GM18907 (cell line): ENCODE data around the gene SLCO2B1.
A peak's percentile ranks its signal among the peaks of the same experiment; 100 is the strongest.

Experiments
- ATAC-seq: cut with Tn5 transposase; IDR thresholded peaks from one replicate; pipeline ENCODE4 v1.9.1; 2021; ENCODE audit warnings: mild to moderate bottlenecking, moderate library complexity; ENCODE audit not compliant: unreplicated experiment

The SLCO2B1 gene

GRCh38 chr11:75191330-75191717 is 40.4 kb downstream of the SLCO2B1 start:
- ATAC-seq: no peak

- ATAC-seq: no peak
Observed at GRCh38 chr11:75193271-75193670, 42.4 kb downstream of the SLCO2B1 start.

DNA sequence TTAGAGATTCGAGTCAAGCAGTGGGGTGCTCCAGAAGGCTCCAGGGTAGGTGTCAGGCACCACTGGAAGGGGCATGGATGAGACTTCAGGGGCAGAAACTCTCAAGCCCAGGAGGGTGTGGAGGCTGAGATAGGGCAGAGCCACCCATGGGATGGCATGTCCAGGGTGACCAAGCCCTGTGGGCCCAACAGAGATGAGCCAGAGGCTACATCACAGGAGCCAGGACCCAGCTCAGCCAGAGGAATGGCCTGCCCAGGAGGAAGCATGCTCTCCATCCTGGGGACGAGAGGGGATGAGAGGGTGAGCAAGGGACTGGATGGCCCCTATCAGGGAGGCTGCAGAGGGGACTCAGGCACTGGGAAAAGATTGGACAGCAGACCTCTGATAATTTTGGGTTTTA is 42.8 kb downstream of the SLCO2B1 start:
- ATAC-seq: no peak

DNA sequence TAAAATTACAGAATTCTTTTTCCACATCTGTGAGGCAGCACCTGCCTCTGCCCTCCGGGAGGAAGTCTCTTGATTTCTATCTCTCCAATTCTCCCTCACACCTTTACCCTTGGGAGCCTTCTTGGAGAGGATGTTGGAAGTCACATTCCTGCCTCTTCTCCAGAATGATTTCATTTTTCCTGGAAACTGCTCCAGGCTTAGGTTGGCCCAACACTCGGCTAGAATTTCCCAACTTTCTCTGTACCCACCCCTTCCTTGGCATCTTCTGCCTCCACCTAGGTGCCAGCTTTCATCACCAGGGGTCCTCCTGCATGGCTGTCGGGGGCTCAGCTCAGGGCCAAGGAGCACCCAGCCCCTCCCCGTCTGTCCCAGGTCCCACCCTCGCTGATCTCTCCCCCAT is 43.2 kb downstream of the SLCO2B1 start:
- ATAC-seq: no peak

DNA sequence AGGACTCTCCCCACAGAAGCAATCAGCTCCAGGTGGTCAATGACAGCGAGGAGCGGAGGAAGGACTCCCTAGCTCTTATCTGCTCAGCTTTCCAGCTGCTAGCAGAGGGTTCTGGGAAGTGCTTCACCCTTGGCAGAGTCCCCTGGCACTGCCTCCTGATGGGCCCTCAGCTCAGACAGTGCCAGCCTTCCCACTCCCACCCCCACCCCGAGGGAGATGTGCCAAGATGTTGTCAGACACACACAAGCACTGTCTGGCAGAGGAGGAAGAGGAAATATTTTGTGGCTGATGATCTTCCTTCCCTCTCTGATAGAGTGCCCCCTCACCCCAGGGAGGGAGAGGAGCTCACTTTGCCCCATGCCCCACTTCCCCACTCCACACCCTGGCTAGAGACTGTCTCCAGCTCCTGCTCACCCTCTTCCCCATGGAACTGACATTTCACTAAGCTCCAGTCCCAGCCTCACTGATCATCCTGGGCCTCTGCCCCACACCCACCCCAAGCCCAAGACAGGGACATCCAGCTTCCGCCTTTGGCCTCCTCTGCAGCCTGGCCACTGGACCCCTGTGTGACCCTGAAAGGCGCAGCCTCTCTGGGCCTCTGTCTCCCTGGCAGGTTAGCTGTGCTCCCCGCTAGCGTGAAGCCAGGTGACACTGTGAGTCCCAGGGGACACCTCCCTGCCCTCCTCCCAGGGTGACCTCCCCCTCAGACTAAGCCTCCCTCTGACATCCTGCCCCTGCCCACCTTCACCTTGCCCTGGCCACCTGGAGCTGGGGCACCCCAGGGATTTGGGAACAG is 44.5 kb downstream of the SLCO2B1 start:
- ATAC-seq: no peak

DNA sequence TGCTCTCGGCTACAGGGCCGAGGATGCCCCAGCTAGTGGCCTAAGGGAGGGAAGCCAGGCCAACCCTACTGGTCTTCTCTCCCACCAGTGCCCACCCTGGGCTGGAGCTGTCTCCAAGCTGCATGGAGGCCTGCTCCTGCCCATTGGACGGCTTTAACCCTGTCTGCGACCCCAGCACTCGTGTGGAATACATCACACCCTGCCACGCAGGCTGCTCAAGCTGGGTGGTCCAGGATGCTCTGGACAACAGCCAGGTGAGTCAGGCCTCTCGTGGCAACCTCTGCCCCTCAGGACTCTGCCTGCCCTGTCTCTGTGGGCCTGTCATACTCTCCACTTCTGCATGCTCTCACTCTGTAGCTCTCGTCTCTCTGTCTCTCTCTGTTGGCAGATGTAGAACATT is 45.5 kb downstream of the SLCO2B1 start:
- no peak for ATAC-seq

- no peak for ATAC-seq
Observed at GRCh38 chr11:75197512-75198277, 46.8 kb downstream of the SLCO2B1 start.

DNA sequence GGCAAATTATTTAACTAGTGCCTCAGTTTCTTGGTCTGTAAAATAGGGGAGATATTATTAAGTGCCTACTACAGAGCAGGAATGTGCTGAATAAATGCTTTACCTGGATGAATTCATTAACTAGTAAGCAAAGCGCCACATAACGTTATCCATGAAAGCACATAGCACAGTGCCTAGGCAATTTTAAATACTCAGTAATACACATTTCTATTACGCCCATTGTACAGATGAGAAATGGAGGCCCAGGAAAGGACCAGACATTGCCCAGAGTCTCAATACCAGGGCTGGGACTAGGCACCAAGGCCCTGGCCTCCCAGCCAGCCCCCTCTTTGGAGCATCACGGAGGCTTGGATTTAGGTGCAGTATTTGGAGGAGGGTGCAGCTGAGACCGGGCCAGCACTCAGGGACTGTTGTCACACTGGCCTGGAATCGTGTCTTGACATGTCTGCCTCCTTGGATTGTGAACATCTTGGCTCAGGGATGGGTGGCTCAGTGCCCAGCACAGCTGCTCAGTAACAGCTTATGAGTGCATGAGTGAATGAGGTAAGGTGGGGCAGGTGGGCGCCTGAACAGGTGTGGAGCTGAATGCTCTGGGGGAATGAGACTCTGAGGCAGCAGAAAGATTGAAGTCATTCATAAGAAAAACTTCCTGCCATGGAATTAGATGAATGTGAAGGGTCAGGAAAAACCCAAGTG is 47.5 kb downstream of the SLCO2B1 start:
- no peak for ATAC-seq

GRCh38 chr11:75199412-75199955 is 48.6 kb downstream of the SLCO2B1 start:
- ATAC-seq: no peak

DNA sequence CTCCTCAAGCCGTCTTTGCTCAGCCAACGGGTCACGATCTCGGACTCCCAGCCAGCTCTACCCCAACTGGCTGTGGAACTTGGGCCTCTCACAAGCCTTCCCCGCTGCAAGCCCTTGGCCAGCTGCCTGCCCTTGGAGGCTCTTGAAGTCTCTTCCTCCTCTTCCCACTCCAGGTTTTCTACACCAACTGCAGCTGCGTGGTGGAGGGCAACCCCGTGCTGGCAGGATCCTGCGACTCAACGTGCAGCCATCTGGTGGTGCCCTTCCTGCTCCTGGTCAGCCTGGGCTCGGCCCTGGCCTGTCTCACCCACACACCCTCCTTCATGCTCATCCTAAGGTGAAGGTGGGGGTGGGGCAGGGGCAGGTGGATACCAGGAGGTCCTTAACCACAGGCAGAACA is 49.1 kb downstream of the SLCO2B1 start:
- no peak for ATAC-seq

DNA sequence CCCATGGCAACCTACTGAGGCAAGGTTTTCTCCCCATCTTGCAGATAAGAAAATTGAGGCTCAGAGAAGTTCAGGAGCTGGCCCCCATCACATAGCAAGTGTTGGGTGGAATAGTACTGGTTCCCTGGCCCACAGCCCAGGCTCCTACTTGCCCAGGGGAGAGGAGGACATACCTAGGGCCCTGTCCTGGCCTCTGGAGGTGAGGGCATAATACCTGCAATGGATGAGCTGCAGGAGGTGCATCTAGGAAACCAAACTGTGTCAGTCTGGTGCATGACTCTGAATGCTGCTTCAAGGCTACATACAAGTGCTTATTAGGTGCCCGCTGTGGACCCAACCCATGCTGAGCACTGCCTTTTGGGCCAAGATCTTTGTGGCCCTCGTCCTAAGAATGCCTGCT is 49.6 kb downstream of the SLCO2B1 start:
- ATAC-seq: no peak

DNA sequence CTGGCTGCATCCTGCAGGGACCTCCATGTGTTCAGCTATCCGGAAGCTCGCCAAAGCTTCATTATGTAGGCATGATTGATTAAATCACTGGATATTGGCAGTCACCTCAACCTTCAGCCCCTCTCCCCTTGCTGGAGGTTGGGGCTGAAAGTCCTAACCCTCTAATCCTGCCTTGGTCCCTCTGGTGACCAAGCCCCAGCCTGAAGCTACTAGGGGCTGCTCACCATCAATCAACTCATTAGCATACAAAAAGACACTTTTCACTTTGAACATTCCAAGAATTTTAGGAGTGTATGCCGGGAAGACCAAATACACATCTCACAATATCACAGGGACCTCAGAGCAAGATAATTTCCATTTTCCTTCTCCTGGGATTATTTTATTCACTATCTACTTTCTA is 50.9 kb downstream of the SLCO2B1 start:
- ATAC-seq: no peak

DNA sequence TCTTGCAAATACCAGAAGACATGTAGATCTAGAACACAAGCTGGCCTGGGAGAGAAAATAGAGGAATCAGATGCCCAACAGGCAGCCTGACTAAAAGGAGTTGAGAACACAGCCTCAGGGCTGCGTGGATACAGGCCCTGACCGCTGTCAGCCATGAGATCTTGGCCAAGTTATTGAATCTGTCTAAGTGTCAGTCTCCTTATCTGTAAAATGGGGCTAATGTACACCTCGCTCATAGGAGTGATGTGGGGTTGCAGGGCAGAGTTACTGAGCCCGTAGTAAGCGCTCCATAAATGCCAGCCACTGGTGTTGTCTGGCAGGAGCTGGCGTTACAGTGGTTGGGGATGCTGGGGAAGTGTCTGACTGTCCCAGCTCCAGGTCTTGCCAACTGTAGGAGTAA is 51.3 kb downstream of the SLCO2B1 start:
- no peak for ATAC-seq

GRCh38 chr11:75203138-75203537 is 52.2 kb downstream of the SLCO2B1 start:
- ATAC-seq: no peak

- no peak for ATAC-seq
Observed at GRCh38 chr11:75203641-75204011, 52.7 kb downstream of the SLCO2B1 start.

DNA sequence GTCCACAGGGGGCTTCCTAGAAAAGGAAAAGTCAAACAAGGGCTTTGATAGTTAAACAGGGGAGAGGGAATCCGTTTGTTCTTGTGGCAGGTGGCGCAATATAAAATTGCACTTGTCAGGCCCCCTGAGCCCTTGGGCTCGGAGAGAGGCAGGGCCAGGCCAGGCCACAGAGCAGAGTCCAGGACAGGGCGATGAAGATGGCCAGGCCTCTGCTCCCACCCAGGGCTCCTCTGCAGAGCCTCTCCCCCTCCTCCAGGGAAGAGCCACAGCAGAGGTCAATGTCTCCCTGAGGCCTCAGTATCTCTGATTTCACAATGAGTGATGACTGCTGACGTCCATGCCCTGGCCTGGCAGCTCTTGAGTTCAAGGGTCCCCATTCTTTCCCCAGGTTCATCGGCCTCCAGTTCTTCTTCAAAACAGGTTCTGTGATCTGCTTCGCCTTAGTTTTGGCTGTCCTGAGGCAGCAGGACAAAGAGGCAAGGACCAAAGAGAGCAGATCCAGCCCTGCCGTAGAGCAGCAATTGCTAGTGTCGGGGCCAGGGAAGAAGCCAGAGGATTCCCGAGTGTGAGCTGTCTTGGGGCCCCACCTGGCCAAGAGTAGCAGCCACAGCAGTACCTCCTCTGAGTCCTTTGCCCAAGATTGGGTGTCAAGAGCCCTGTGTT is 53.2 kb downstream of the SLCO2B1 start:
- no peak for ATAC-seq

DNA sequence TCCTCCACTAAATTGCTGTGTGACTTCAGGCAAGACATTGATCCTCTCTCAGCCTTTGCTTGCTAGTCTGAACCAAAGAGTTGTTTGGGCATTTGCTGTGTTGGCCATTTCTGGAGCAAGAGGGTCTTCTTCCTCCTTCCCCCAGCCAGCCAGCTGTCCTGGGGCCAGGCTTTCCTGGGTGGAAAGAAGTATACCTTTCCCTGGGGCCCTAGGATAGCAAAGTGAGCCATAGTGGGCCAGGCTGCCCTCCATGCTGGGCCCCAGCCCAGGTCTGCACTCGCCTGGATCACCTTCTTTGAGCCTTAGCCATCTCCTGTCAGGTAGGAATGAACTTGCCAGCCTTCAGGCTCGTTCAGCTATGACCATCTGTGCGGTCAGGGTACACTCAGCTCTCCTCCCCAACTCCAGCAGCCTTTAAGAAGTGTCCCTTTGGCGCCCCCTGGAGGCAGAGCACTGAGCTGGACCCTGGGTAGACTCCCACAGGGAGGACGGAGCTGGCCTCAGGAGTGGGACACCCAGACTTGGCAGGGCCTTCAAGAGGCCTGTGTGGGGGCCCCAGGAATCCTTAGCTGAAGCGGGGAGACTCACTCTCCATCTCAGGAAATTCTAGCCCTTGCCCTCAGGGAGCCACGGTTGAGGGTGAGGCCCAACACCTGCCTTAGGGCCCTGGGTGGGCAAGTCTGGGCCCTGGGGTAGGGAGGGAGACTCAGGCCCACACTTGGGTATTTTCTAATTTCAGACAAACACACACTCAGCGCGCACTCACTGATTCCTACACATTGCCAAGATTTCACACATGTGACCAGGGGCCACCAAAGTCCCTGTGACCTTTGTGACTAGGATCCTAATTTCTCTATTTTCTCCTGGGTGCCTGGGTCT is 54.0 kb downstream of the SLCO2B1 start:
- ATAC-seq: peak; percentile 78

DNA sequence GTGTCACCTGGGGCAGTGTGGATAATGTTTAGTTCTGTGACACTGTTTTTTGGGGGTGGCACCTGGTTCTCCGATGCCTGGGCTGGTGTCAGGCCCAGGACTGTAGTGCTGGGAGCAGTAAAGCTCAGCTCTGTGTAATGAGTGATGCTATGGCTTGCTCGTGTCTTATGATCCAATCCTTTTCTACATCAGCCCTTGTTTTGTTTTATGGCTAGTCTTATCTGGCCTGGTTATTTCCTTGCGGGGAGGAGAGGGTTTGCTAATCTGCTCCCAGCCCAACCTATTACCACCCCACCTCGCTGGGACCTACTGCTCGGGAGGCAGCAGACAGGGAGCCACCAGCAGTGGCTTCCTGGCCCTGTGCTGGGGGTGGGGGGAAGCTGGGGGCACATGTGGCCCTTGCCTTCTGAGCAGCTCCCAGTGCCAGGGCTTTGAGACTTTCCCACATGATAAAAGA is 54.7 kb downstream of the SLCO2B1 start:
- ATAC-seq: no peak

- ATAC-seq: no peak
Observed at GRCh38 chr11:75208446-75208845, 57.5 kb downstream of the SLCO2B1 start.

- ATAC-seq: no peak
Observed at GRCh38 chr11:75212411-75212810, 61.5 kb downstream of the SLCO2B1 start.
